Measurements from ENCODE around the gene SERPINB1. TPM values are rescaled to one million over a fixed set of nuclear protein-coding genes. Genes with fewer than 3 reads are reported as not detected.
"Not testable (repeated sequence)": the region's sequence is repeated elsewhere in the genome, so short reads cannot be mapped to it uniquely, and the experiment has no call there.

Gene SERPINB1
- polyA plus RNA-seq, 1 of the 3 experiments (the other 2 are of a cell fraction), result 9.4 TPM

DNA sequence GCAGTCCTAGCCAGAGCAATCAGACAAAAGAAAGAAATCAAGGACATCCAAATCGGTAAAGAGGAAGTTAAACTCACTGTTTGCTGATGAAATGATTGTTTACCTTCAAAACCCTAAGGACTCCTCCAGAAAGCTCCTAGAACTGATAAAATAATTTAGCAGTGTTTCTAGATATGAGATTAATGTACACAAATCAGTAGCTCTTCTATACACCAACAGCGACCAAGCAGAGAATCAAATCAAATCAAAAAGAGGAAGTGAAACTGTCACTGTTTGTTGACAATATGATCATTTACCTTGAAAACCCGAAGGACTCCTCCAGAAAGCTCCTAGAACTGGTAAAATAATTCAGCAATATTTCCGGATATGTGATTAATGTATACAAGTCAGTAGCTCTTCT is 39.8 kb upstream of the SERPINB1 start:
- Histone ChIP-seq H3K4me2 (no peak overlapping the region), H2AFZ (ENCODE audit: low read depth) (no peak overlapping the region), H3K4me3 (ENCODE audit: low read depth in 2 of 2, low read length in 1 of 2) (no peak overlapping the region), H3K9ac (no peak overlapping the region), H3K4me1 (ENCODE audit: control insufficient read depth in 1 of 2, insufficient read depth in 2 of 2, low read depth in 1 of 2, low read length in 1 of 2) (peaks cover 0 to 4% of the 10 kb centered on the region in 2 experiments; a peak in 2 of 4 replicates), H3K9me3 (no peaks in the 10 kb centered on the region), H3K36me3 (replicated peaks in 1 of 2; ENCODE audit: control insufficient read depth in 1 of 2, insufficient read depth in 2 of 2, low read length in 1 of 2) (no peaks in the 10 kb centered on the region), H4K20me1 (ENCODE audit: insufficient read depth) (no peaks in the 10 kb centered on the region), H3K9me2 (no peaks in the 10 kb centered on the region), H3K27me3 (ENCODE audit: insufficient read depth) (no peaks in the 10 kb centered on the region), H3K27ac (ENCODE audit: low read depth in 2 of 2, low read length in 1 of 2) (no peak overlapping the region), H3K79me2 (ENCODE audit: insufficient read depth) (no peaks in the 10 kb centered on the region), H3F3A (replicated peaks; ENCODE audit: insufficient read depth) (no peaks in the 10 kb centered on the region)
- TF ChIP-seq SIN3A (IDR thresholded peaks at IDR 0.05; ENCODE audit: borderline replicate concordance, low read depth, low read length), result no peak
- no peak for TF ChIP-seq TEAD4 (IDR thresholded peaks at IDR 0.05; ENCODE audit: borderline replicate concordance, insufficient read depth)
- no peak for TF ChIP-seq YY1 (IDR thresholded peaks at IDR 0.05; ENCODE audit: low read depth)
- TF ChIP-seq, protein P1, sequence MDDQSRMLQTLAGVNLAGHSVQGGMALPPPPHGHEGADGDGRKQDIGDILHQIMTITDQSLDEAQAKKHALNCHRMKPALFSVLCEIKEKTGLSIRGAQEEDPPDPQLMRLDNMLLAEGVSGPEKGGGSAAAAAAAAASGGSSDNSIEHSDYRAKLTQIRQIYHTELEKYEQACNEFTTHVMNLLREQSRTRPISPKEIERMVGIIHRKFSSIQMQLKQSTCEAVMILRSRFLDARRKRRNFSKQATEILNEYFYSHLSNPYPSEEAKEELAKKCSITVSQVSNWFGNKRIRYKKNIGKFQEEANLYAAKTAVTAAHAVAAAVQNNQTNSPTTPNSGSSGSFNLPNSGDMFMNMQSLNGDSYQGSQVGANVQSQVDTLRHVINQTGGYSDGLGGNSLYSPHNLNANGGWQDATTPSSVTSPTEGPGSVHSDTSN (IDR thresholded peaks at IDR 0.05), result no peak
- TF ChIP-seq RCOR1 (IDR thresholded peaks at IDR 0.05; ENCODE audit: low read length), result no peak
- no peak for TF ChIP-seq EZH2phosphoT487 (IDR thresholded peaks at IDR 0.05; ENCODE audit: borderline replicate concordance, low read depth)
- TF ChIP-seq, protein P2, sequence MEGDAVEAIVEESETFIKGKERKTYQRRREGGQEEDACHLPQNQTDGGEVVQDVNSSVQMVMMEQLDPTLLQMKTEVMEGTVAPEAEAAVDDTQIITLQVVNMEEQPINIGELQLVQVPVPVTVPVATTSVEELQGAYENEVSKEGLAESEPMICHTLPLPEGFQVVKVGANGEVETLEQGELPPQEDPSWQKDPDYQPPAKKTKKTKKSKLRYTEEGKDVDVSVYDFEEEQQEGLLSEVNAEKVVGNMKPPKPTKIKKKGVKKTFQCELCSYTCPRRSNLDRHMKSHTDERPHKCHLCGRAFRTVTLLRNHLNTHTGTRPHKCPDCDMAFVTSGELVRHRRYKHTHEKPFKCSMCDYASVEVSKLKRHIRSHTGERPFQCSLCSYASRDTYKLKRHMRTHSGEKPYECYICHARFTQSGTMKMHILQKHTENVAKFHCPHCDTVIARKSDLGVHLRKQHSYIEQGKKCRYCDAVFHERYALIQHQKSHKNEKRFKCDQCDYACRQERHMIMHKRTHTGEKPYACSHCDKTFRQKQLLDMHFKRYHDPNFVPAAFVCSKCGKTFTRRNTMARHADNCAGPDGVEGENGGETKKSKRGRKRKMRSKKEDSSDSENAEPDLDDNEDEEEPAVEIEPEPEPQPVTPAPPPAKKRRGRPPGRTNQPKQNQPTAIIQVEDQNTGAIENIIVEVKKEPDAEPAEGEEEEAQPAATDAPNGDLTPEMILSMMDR (IDR thresholded peaks at IDR 0.05), result no peak
- TF ChIP-seq NFIC (IDR thresholded peaks at IDR 0.05; ENCODE audit: borderline replicate concordance), result no peak
- TF ChIP-seq, protein P3, sequence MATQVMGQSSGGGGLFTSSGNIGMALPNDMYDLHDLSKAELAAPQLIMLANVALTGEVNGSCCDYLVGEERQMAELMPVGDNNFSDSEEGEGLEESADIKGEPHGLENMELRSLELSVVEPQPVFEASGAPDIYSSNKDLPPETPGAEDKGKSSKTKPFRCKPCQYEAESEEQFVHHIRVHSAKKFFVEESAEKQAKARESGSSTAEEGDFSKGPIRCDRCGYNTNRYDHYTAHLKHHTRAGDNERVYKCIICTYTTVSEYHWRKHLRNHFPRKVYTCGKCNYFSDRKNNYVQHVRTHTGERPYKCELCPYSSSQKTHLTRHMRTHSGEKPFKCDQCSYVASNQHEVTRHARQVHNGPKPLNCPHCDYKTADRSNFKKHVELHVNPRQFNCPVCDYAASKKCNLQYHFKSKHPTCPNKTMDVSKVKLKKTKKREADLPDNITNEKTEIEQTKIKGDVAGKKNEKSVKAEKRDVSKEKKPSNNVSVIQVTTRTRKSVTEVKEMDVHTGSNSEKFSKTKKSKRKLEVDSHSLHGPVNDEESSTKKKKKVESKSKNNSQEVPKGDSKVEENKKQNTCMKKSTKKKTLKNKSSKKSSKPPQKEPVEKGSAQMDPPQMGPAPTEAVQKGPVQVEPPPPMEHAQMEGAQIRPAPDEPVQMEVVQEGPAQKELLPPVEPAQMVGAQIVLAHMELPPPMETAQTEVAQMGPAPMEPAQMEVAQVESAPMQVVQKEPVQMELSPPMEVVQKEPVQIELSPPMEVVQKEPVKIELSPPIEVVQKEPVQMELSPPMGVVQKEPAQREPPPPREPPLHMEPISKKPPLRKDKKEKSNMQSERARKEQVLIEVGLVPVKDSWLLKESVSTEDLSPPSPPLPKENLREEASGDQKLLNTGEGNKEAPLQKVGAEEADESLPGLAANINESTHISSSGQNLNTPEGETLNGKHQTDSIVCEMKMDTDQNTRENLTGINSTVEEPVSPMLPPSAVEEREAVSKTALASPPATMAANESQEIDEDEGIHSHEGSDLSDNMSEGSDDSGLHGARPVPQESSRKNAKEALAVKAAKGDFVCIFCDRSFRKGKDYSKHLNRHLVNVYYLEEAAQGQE (IDR thresholded peaks at IDR 0.05; ENCODE audit: low read depth, low read length), result no peak
- no peak for TF ChIP-seq TAF1 (IDR thresholded peaks at IDR 0.05; ENCODE audit: borderline replicate concordance, low read depth, low read length)
- TF ChIP-seq JUND (IDR thresholded peaks at IDR 0.05), result no peak
- TF ChIP-seq FOXM1 (IDR thresholded peaks at IDR 0.05; ENCODE audit: low read depth), result no peak
- no peak for TF ChIP-seq ELF1 (IDR thresholded peaks at IDR 0.05)
- TF ChIP-seq MXI1 (IDR thresholded peaks at IDR 0.05; ENCODE audit: low read depth, low read length), result no peak
- TF ChIP-seq SMC3 (IDR thresholded peaks at IDR 0.05; ENCODE audit: low read depth, low read length), result no peak
- no peak for TF ChIP-seq EP300 (IDR thresholded peaks at IDR 0.05; ENCODE audit: borderline replicate concordance in 1 of 2, low read depth in 1 of 2, low read length in 1 of 2)
- TF ChIP-seq FOSL2 (IDR thresholded peaks at IDR 0.05; ENCODE audit: borderline replicate concordance, low read depth), result no peak
- DNase-seq, result no peak
- ChIA-PET CTCF (interaction anchor here (1.2 to 1.6 kb wide), 3 partner anchors 34 to 90 kb away, joined by 3 to 5 read pairs (median 3); no protein-coding TSS in a partner anchor), POLR2A (no interaction called here)
- WGBS (ENCODE audit: low lambda C conversion rate), result 28% methylated on average over 4 of the region's 4 CpGs

DNA sequence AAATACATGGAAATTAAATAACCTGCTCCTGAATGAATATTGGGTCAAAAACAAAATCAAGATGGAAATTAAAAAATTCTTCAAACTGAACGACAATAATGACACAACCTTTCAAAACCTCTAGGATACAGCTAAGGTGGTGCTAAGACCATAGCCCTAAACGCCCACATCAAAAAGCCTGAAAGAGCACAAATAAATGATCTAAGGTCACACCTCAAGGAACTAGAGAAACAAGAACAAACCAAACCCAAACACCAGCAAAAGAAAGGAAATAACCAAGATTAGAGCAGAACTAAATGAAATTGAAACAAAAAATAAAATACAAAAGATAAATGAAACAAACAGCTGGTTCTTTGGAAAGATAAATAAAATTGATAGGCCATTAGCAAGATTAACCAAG is 38.5 kb upstream of the SERPINB1 start:
- WGBS (ENCODE audit: low lambda C conversion rate), result 54% methylated on average over 2 of the region's 2 CpGs
- H3K9me3 ChIP-seq, result not testable (repeated sequence)

More for the DNA sequence above, 38.5 kb upstream of the SERPINB1 start:
- H3K4me2 ChIP-seq; H3K9me2 ChIP-seq; H3K4me1 ChIP-seq (ENCODE audit: control insufficient read depth in 1 of 2, insufficient read depth in 2 of 2, low read depth in 1 of 2, low read length in 1 of 2); H3F3A ChIP-seq (replicated peaks; ENCODE audit: insufficient read depth); H3K9ac ChIP-seq; H3K79me2 ChIP-seq (ENCODE audit: insufficient read depth); H4K20me1 ChIP-seq (ENCODE audit: insufficient read depth); H3K4me3 ChIP-seq (ENCODE audit: low read depth in 2 of 2, low read length in 1 of 2); DNase-seq; H3K27ac ChIP-seq (ENCODE audit: low read depth in 2 of 2, low read length in 1 of 2); H3K27me3 ChIP-seq (ENCODE audit: insufficient read depth); H3K36me3 ChIP-seq (replicated peaks in 1 of 2; ENCODE audit: control insufficient read depth in 1 of 2, insufficient read depth in 2 of 2, low read length in 1 of 2); POLR2A ChIA-PET; H2AFZ ChIP-seq (ENCODE audit: low read depth): not testable (repeated sequence)
- CTCF ChIA-PET, result interaction anchor here (1.5 to 1.6 kb wide), 2 partner anchors 33 to 52 kb away, joined by 3 to 5 read pairs; no protein-coding TSS in a partner anchor
